CD4-positive, alpha-beta T cell treated with Interleukin-4 for 1 hour (primary cell): ENCODE data around the gene ZNF778.

Source experiments
- DNase-seq, 2 donors: peaks; one replicate each; pipeline ENCODE4 v3.0.0-alpha.2; 2020 to 2022

ZNF778 gene

GRCh38 chr16:89217388-89218191, at the start of gene ZNF778:
Gene ZNF778, plus strand, starts transcription at chr16:89217703. Its CDS starts 3,425 bp downstream, at chr16:89221128.
- peak; percentile 84 for DNase-seq

- no peak for DNase-seq
These were observed 48.9 kb upstream of the ZNF778 start for GRCh38 chr16:89168381-89169189.

- no peak for DNase-seq
These were observed 47.7 kb upstream of the ZNF778 start for GRCh38 chr16:89169778-89170177.

GRCh38 chr16:89170346-89171215, 46.9 kb upstream of the ZNF778 start:
- DNase-seq = peak in 1 of 2 donors; percentile 15

GRCh38 chr16:89171216-89172170, 46.0 kb upstream of the ZNF778 start, which contains the start of gene CDH15:
Gene CDH15, plus strand, starts transcription at chr16:89171748. Its CDS starts 84 bp downstream, at chr16:89171832.
- DNase-seq = peak; percentile 97 to 98

- no peak for DNase-seq
These were observed 45.4 kb upstream of the ZNF778 start for GRCh38 chr16:89172171-89172527.

GRCh38 chr16:89172528-89173173, 44.9 kb upstream of the ZNF778 start:
- no peak for DNase-seq

GRCh38 chr16:89173174-89173921, 44.2 kb upstream of the ZNF778 start:
- no peak for DNase-seq

- DNase-seq = no peak
These were observed 43.3 kb upstream of the ZNF778 start for GRCh38 chr16:89174055-89174827.

- DNase-seq = no peak
These were observed 42.6 kb upstream of the ZNF778 start for GRCh38 chr16:89174877-89175276.

- DNase-seq = no peak
These were observed 42.0 kb upstream of the ZNF778 start for GRCh38 chr16:89175280-89176146.

- DNase-seq = no peak
These were observed 41.3 kb upstream of the ZNF778 start for GRCh38 chr16:89176147-89176690.

GRCh38 chr16:89176717-89177116, 40.8 kb upstream of the ZNF778 start:
- DNase-seq = no peak

- DNase-seq = no peak
These were observed 40.0 kb upstream of the ZNF778 start for GRCh38 chr16:89177501-89177900.

GRCh38 chr16:89178453-89179147, 38.9 kb upstream of the ZNF778 start:
- DNase-seq = no peak

GRCh38 chr16:89179148-89179484, 38.4 kb upstream of the ZNF778 start:
- DNase-seq = no peak

- no peak for DNase-seq
These were observed 37.7 kb upstream of the ZNF778 start for GRCh38 chr16:89179656-89180315.
